Caco-2 (cell line): ENCODE measurements around the gene SCN4B. TPM values are rescaled to one million over a fixed set of nuclear protein-coding genes. Genes with fewer than 3 reads are reported as not detected.

Experiments
- BruUV-seq: library from RNA; stranded (reverse); fragments of 400-500 nt; replicated peaks from 2 replicates; lab custom pipeline; 2021; lab: Mats Ljungman, UMichigan
- CTCF ChIA-PET: fragments of 300-600 bp; sonication (Branson Sonifier 250); formaldehyde crosslinking; loops from one replicate; lab custom pipeline; 2022; ENCODE audit warnings: antibody characterized with exemption; lab: Charles Lee
- POLR2A ChIA-PET: fragments of 300-600 bp; sonication (Branson Sonifier 250); formaldehyde crosslinking; loops from one replicate; lab custom pipeline; 2022; ENCODE audit warnings: antibody characterized with exemption; lab: Charles Lee
- DNase-seq, 2 experiments: peaks; one replicate each; pipeline versions ENCODE4 v3.0.0 to v3.0.0-alpha.2; 2020 to 2022
- H3K27me3 ChIP-seq: replicated peaks from 2 replicates; pipeline ENCODE4 v1.6.0; 2011; ENCODE audit warnings: low read length; ENCODE audit not compliant: control insufficient read depth, insufficient read depth
- H3K36me3 ChIP-seq: 2 replicates; pipeline ENCODE4 v1.5.1; 2011; ENCODE audit warnings: low read length; ENCODE audit not compliant: control insufficient read depth, insufficient read depth
- H3K4me1 ChIP-seq: fragments of 250-450 bp; sonication (Bioruptor Pico); 2 replicates; pipeline ENCODE4 v1.5.1; 2020; ENCODE audit warnings: mild to moderate bottlenecking
- H3K4me3 ChIP-seq: 2 replicates; pipeline ENCODE4 v1.5.1; 2011; ENCODE audit warnings: low read depth, mild to moderate bottlenecking, control low read depth, low read length
- H3K9me3 ChIP-seq: fragments of 250-450 bp; sonication (Bioruptor Pico); 2 replicates; pipeline ENCODE4 v1.5.1; 2020; ENCODE audit warnings: mild to moderate bottlenecking, moderate library complexity
- H3K27ac Mint-ChIP-seq: one replicate; pipeline ENCODE4 v1.8.0; 2022; ENCODE audit warnings: mixed read lengths; ENCODE audit not compliant: unreplicated experiment
- H3K27me3 Mint-ChIP-seq: one replicate; pipeline ENCODE4 v1.8.0; 2022; ENCODE audit warnings: mixed read lengths; ENCODE audit not compliant: insufficient read depth, unreplicated experiment
- H3K36me3 Mint-ChIP-seq: one replicate; pipeline ENCODE4 v1.8.0; 2022; ENCODE audit warnings: mild to moderate bottlenecking, mixed read lengths; ENCODE audit not compliant: insufficient read depth, unreplicated experiment
- H3K4me1 Mint-ChIP-seq: one replicate; pipeline ENCODE4 v1.8.0; 2022; ENCODE audit warnings: low read depth, mixed read lengths; ENCODE audit not compliant: unreplicated experiment
- H3K4me3 Mint-ChIP-seq: one replicate; pipeline ENCODE4 v1.8.0; 2022; ENCODE audit warnings: mild to moderate bottlenecking, moderate library complexity, mixed read lengths; ENCODE audit not compliant: unreplicated experiment
- H3K9me3 Mint-ChIP-seq: one replicate; pipeline ENCODE4 v1.8.0; 2022; ENCODE audit warnings: mixed read lengths; ENCODE audit not compliant: unreplicated experiment
- intact Hi-C: fragments of 100-400 bp; cut with micrococcal nuclease; formaldehyde crosslinking; loops from one replicate; pipeline ENCODE4 v1.10.0; 2022; ENCODE audit not compliant: unreplicated experiment
- total RNA-seq: library from RNA; stranded (reverse); gene quantifications from 2 replicates; pipeline ENCODE4 v1.2.3, GENCODE V29; 2022
- TF ChIP-seq, protein P1 (sequence below), 2 experiments: fragments of 200-600 bp in 1 of 2; IDR thresholded peaks; 1 replicate in 1 of 2; 2 replicates in 1 of 2; pipeline versions ENCODE4 v1.5.1 to v1.8.0; 2011 to 2022; ENCODE audit warnings: antibody characterized with exemption in 1 of 2, control low read depth in 1 of 2, inconsistent platforms in 1 of 2, low read depth in 1 of 2, low read length in 1 of 2, mild to moderate bottlenecking in 1 of 2, moderate library complexity in 1 of 2; ENCODE audit not compliant: insufficient read depth in 1 of 2, severe bottlenecking in 1 of 2, unreplicated experiment in 1 of 2

The SCN4B gene
- total RNA-seq, 1 experiment from 2014 or later = 0.70 TPM

DNA sequence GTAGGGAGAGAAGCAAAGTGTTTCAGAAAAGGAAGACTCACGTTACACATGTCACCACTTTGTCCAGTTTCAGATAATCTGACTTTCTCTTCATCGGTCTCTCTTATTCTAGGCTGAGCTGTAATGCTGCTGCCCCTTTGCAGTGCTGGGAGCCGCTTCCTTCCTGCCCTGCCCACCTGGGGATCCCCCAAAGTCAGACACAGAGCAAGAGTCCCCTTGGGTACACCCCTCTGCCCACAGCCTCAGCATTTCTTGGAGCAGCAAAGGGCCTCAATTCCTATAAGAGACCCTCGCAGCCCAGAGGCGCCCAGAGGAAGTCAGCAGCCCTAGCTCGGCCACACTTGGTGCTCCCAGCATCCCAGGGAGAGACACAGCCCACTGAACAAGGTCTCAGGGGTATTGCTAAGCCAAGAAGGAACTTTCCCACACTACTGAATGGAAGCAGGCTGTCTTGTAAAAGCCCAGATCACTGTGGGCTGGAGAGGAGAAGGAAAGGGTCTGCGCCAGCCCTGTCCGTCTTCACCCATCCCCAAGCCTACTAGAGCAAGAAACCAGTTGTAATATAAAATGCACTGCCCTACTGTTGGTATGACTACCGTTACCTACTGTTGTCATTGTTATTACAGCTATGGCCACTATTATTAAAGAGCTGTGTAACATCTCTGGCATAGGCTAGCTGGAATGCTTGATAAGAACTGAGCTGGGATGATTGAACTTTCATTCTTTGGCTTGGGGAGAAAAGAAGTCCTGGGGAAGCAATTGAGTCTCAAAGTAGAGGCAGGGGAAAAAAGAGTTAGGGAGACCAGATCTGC, 34.6 kb downstream of the SCN4B start:
- CTCF ChIA-PET = interaction anchor here (0.7 kb wide), 1 partner anchor 11 kb away, joined by 4 read pairs; no protein-coding TSS in a partner anchor

DNA sequence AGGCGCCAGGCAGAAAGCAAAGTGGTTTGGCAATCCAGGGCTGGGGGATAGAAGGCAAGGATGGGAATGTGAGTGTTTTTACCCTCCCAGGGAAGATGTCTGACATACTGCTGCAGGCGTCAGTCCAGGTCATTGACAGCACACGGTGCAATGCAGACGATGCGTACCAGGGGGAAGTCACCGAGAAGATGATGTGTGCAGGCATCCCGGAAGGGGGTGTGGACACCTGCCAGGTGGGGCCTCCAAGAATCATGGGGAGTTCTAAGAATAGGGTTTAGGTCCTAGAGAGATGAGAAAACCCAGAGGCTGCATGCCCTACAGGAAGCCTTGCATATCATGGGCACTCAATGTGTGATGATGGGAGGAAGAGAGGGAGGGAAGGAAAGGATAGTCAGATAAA, 37.6 kb downstream of the SCN4B start:
- Mint-ChIP-seq H3K9me3 (no peaks in the 10 kb centered on the region), H3K27me3 (no peaks in the 10 kb centered on the region), H3K36me3 (no peaks in the 10 kb centered on the region), H3K4me1 (no peaks in the 10 kb centered on the region), H3K27ac (no peak overlapping the region), H3K4me3 (no peak overlapping the region)
- no TSS peak for BruUV-seq
- Histone ChIP-seq H3K9me3 (no peaks in the 10 kb centered on the region), H3K36me3 (peaks cover 5% of the 10 kb centered on the region; the same call in 1 of the 2 replicates), H3K4me3 (no peak overlapping the region), H3K4me1 (no peaks in the 10 kb centered on the region), H3K27me3 (no peaks in the 10 kb centered on the region)
- DNase-seq = no peak
- CTCF ChIA-PET = no interaction called here
- TF ChIP-seq, protein P1, sequence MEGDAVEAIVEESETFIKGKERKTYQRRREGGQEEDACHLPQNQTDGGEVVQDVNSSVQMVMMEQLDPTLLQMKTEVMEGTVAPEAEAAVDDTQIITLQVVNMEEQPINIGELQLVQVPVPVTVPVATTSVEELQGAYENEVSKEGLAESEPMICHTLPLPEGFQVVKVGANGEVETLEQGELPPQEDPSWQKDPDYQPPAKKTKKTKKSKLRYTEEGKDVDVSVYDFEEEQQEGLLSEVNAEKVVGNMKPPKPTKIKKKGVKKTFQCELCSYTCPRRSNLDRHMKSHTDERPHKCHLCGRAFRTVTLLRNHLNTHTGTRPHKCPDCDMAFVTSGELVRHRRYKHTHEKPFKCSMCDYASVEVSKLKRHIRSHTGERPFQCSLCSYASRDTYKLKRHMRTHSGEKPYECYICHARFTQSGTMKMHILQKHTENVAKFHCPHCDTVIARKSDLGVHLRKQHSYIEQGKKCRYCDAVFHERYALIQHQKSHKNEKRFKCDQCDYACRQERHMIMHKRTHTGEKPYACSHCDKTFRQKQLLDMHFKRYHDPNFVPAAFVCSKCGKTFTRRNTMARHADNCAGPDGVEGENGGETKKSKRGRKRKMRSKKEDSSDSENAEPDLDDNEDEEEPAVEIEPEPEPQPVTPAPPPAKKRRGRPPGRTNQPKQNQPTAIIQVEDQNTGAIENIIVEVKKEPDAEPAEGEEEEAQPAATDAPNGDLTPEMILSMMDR (IDR thresholded peaks at IDR 0.05; ENCODE audit: insufficient read depth in 1 of 2, low read depth in 1 of 2, low read length in 1 of 2, severe bottlenecking in 1 of 2, unreplicated experiment in 1 of 2) = no peak
- POLR2A ChIA-PET = no interaction called here
- intact Hi-C loops = no loop called here

More for the DNA sequence above, 34.6 kb downstream of the SCN4B start:
- Histone ChIP-seq H3K4me1 (no peaks in the 10 kb centered on the region), H3K36me3 (peaks cover 5% of the 10 kb centered on the region; the same call in 1 of the 2 replicates), H3K4me3 (no peak overlapping the region), H3K9me3 (no peaks in the 10 kb centered on the region), H3K27me3 (no peaks in the 10 kb centered on the region)
- no peak overlapping the region for H3K27ac Mint-ChIP-seq
- POLR2A ChIA-PET = no interaction called here
- no peak for DNase-seq
- intact Hi-C loops = no loop called here
- no peak overlapping the region for H3K4me3 Mint-ChIP-seq
- H3K36me3 Mint-ChIP-seq = no peaks in the 10 kb centered on the region
- TF ChIP-seq, protein P1 (IDR thresholded peaks at IDR 0.05; ENCODE audit: insufficient read depth in 1 of 2, low read depth in 1 of 2, low read length in 1 of 2, severe bottlenecking in 1 of 2, unreplicated experiment in 1 of 2) = no peak
- no peaks in the 10 kb centered on the region for H3K4me1 Mint-ChIP-seq
- no peaks in the 10 kb centered on the region for H3K27me3 Mint-ChIP-seq
- no TSS peak for BruUV-seq
- no peaks in the 10 kb centered on the region for H3K9me3 Mint-ChIP-seq

DNA sequence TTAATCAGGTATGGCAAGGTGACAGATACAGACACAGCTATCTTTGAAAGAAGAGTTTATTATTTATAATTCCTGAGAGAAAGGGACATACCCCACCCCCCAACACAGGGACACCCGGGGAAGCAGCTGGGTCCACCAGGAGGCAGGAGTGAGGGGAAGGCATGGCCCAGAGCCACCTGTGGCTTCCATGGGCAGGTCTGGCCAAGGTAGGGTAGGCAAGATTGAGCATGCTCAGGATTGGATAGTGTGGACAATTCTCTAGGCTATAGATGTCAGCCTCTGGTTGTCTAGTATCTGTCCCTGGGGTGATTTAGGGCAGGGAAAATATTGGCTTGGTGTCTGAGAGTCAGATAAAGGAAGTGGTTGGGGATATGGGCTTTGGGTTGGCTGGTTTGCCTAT, 38.4 kb downstream of the SCN4B start:
- no peak for DNase-seq
- H3K4me1 Mint-ChIP-seq = no peaks in the 10 kb centered on the region
- no peak overlapping the region for H3K27ac Mint-ChIP-seq
- no peaks in the 10 kb centered on the region for H3K27me3 ChIP-seq
- no peaks in the 10 kb centered on the region for H3K36me3 Mint-ChIP-seq
- BruUV-seq = no TSS peak
- intact Hi-C loops = no loop called here
- H3K27me3 Mint-ChIP-seq = no peaks in the 10 kb centered on the region
- peaks cover 5% of the 10 kb centered on the region; the same call in 1 of the 2 replicates for H3K36me3 ChIP-seq
- TF ChIP-seq, protein P1 (IDR thresholded peaks at IDR 0.05; ENCODE audit: insufficient read depth in 1 of 2, low read depth in 1 of 2, low read length in 1 of 2, severe bottlenecking in 1 of 2, unreplicated experiment in 1 of 2) = no peak
- CTCF ChIA-PET = interaction anchor here (0.6 kb wide), 1 partner anchor 84 kb away, joined by 4 read pairs; no protein-coding TSS in a partner anchor
- no peaks in the 10 kb centered on the region for H3K9me3 ChIP-seq
- no peak overlapping the region for H3K4me3 Mint-ChIP-seq
- H3K4me1 ChIP-seq = no peaks in the 10 kb centered on the region
- no peaks in the 10 kb centered on the region for H3K9me3 Mint-ChIP-seq
- POLR2A ChIA-PET = no interaction called here
- no peak overlapping the region for H3K4me3 ChIP-seq
